WTC11 (cell line): ENCODE measurements around the gene ANO7. TPM values are rescaled to one million over a fixed set of nuclear protein-coding genes. Genes with fewer than 3 reads are reported as not detected.

ENCODE experiments used
- ATAC-seq: fragments of 200-7000 bp; cut with Tn5 transposase; 2 replicates; pipeline ENCODE4 v1.10.0; 2021; ENCODE audit warnings: mild to moderate bottlenecking, moderate library complexity
- CTCF ChIA-PET: fragments of 300-600 bp; sonication (Branson Sonifier 250); formaldehyde crosslinking; loops from one replicate; lab custom pipeline; 2021; ENCODE audit warnings: antibody characterized with exemption; lab: Charles Lee
- POLR2A ChIA-PET: fragments of 350-600 bp; sonication (Branson Sonifier 250); formaldehyde crosslinking; loops from one replicate; lab custom pipeline; 2021; ENCODE audit warnings: antibody characterized with exemption; lab: Charles Lee
- DNase-seq: peaks from one replicate; pipeline ENCODE4 v3.0.0; 2021; ENCODE audit warnings: low spot score
- H3K27ac Mint-ChIP-seq: 2 replicates; pipeline ENCODE4 v1.8.0; 2021; ENCODE audit warnings: mixed read lengths
- H3K27me3 Mint-ChIP-seq: 2 replicates; pipeline ENCODE4 v1.8.0; 2021; ENCODE audit warnings: low read depth, mild to moderate bottlenecking, moderate library complexity, mixed read lengths
- H3K36me3 Mint-ChIP-seq: 2 replicates; pipeline ENCODE4 v1.8.0; 2021; ENCODE audit warnings: mixed read lengths
- H3K4me1 Mint-ChIP-seq: 2 replicates; pipeline ENCODE4 v1.8.0; 2022; ENCODE audit warnings: mixed read lengths
- H3K4me3 Mint-ChIP-seq: 2 replicates; pipeline ENCODE4 v1.8.0; 2021; ENCODE audit warnings: mild to moderate bottlenecking, moderate library complexity, mixed read lengths
- H3K9me3 Mint-ChIP-seq: 2 replicates; pipeline ENCODE4 v1.8.0; 2021; ENCODE audit warnings: mixed read lengths
- AR ChIP-seq: fragments of 250-450 bp; sonication (Bioruptor Pico); IDR thresholded peaks from 2 replicates; pipeline ENCODE4 v1.9.0; 2021; ENCODE audit warnings: mild to moderate bottlenecking
- ATF1 ChIP-seq: sonication (generic); formaldehyde crosslinking; IDR thresholded peaks from 2 replicates; pipeline ENCODE4 v1.8.1; 2023; ENCODE audit warnings: mild to moderate bottlenecking, moderate library complexity, missing genetic modification reagents
- CTCF ChIP-seq: fragments of 200-600 bp; IDR thresholded peaks from 2 replicates; pipeline ENCODE4 v1.8.0; 2022; ENCODE audit warnings: antibody characterized with exemption
- ELF4 ChIP-seq: sonication (generic); formaldehyde crosslinking; IDR thresholded peaks from 2 replicates; pipeline ENCODE4 v1.8.1; 2022; ENCODE audit warnings: low read depth, mild to moderate bottlenecking, moderate library complexity, missing genetic modification reagents
- EMX1 ChIP-seq: fragments of 250-450 bp; sonication (Bioruptor Pico); IDR thresholded peaks from 2 replicates; pipeline ENCODE4 v1.8.0; 2021; ENCODE audit warnings: mild to moderate bottlenecking
- ERG ChIP-seq: fragments of 250-450 bp; sonication (Bioruptor Pico); IDR thresholded peaks from 2 replicates; pipeline ENCODE4 v1.8.0; 2021; ENCODE audit warnings: mild to moderate bottlenecking
- ESRRA ChIP-seq: sonication (generic); formaldehyde crosslinking; IDR thresholded peaks from 2 replicates; pipeline ENCODE4 v1.8.1; 2022; ENCODE audit warnings: mild to moderate bottlenecking, missing genetic modification reagents, borderline replicate concordance
- FOXJ3 ChIP-seq: sonication (generic); formaldehyde crosslinking; IDR thresholded peaks from 2 replicates; pipeline ENCODE4 v1.9.0; 2021; ENCODE audit warnings: missing genetic modification reagents, mild to moderate bottlenecking, borderline replicate concordance
- FOXK1 ChIP-seq: sonication (generic); formaldehyde crosslinking; IDR thresholded peaks from 2 replicates; pipeline ENCODE4 v1.8.0; 2022; ENCODE audit warnings: mild to moderate bottlenecking, moderate library complexity, missing genetic modification reagents
- FOXP4 ChIP-seq: sonication (generic); formaldehyde crosslinking; IDR thresholded peaks from 2 replicates; pipeline ENCODE4 v1.8.0; 2022; ENCODE audit warnings: mild to moderate bottlenecking, missing genetic modification reagents
- HMGXB4 ChIP-seq: sonication (generic); formaldehyde crosslinking; IDR thresholded peaks from 2 replicates; pipeline ENCODE4 v1.8.1; 2023; ENCODE audit warnings: mild to moderate bottlenecking, moderate library complexity, missing genetic modification reagents
- IRF1 ChIP-seq: sonication (generic); formaldehyde crosslinking; IDR thresholded peaks from 2 replicates; pipeline ENCODE4 v1.8.0; 2023; ENCODE audit warnings: missing genetic modification reagents
- MAX ChIP-seq: sonication (generic); formaldehyde crosslinking; IDR thresholded peaks from 2 replicates; pipeline ENCODE4 v1.8.0; 2022; ENCODE audit warnings: mild to moderate bottlenecking, missing genetic modification reagents
- MXD4 ChIP-seq: fragments of 250-450 bp; sonication (Bioruptor Pico); IDR thresholded peaks from 2 replicates; pipeline ENCODE4 v1.8.0; 2021; ENCODE audit warnings: mild to moderate bottlenecking, moderate library complexity, borderline replicate concordance
- NFE2L1 ChIP-seq: sonication (generic); formaldehyde crosslinking; IDR thresholded peaks from 2 replicates; pipeline ENCODE4 v1.8.1; 2023; ENCODE audit warnings: missing genetic modification reagents
- SOX15 ChIP-seq: fragments of 250-450 bp; sonication (Bioruptor Pico); IDR thresholded peaks from 2 replicates; pipeline ENCODE4 v1.9.0; 2021; ENCODE audit warnings: mild to moderate bottlenecking
- TP53 ChIP-seq: sonication (generic); formaldehyde crosslinking; IDR thresholded peaks from 2 replicates; pipeline ENCODE4 v1.8.1; 2023; ENCODE audit warnings: mild to moderate bottlenecking, missing genetic modification reagents
- ZBTB21 ChIP-seq: sonication (generic); formaldehyde crosslinking; IDR thresholded peaks from 2 replicates; pipeline ENCODE4 v1.8.1; 2023; ENCODE audit warnings: mild to moderate bottlenecking, missing genetic modification reagents, borderline replicate concordance
- ZNF263 ChIP-seq: sonication (generic); formaldehyde crosslinking; IDR thresholded peaks from 2 replicates; pipeline ENCODE4 v1.8.1; 2022; ENCODE audit warnings: low read depth, mild to moderate bottlenecking, moderate library complexity, missing genetic modification reagents
- ZNF425 ChIP-seq: fragments of 250-450 bp; sonication (Bioruptor Pico); conservative IDR thresholded peaks from 2 replicates; pipeline ENCODE4 v1.9.0; 2021; ENCODE audit warnings: mild to moderate bottlenecking
- total RNA-seq: library from RNA; stranded (reverse); gene quantifications from 3 replicates; pipeline ENCODE4 v1.2.3, GENCODE V29; 2021

ANO7 gene
- total RNA-seq, 1 experiment from 2014 or later = 8.0 TPM

GRCh38 chr2:241147336-241147735, 41.1 kb upstream of the ANO7 start:
- ChIA-PET POLR2A (no interaction called here), CTCF (interaction anchor here (0.6 kb wide), 1 partner anchor 172 kb away, joined by 3 read pairs; no protein-coding TSS in a partner anchor)
- Mint-ChIP-seq H3K4me1 (peaks cover 26% of the 10 kb centered on the region), H3K27ac (no peak overlapping the region), H3K36me3 (peaks cover 1% of the 10 kb centered on the region), H3K9me3 (no peaks in the 10 kb centered on the region), H3K27me3 (no peaks in the 10 kb centered on the region), H3K4me3 (no peak overlapping the region)
- TF ChIP-seq FOXK1 (CRISPR knock-in tag) = no peak
- ATAC-seq (no peak), DNase-seq (no peak)

- H3K27me3 Mint-ChIP-seq = no peaks in the 10 kb centered on the region
- peak overlapping the region; percentile 93 for H3K4me3 Mint-ChIP-seq
- H3K9me3 Mint-ChIP-seq = no peaks in the 10 kb centered on the region
- no peak for DNase-seq
- no peaks in the 10 kb centered on the region; the same call in 1 of the 2 replicates for H3K36me3 Mint-ChIP-seq
- TF ChIP-seq ERG (CRISPR knock-in tag) (no peak), FOXP4 (CRISPR knock-in tag) (no peak), MAX (no peak), EMX1 (no peak), HMGXB4 (CRISPR knock-in tag) (no peak), ESRRA (CRISPR knock-in tag) (no peak), MXD4 (no peak), ATF1 (no peak), ZNF425 (no peak), TP53 (CRISPR knock-in tag) (no peak), NFE2L1 (CRISPR knock-in tag) (no peak), AR (CRISPR knock-in tag) (no peak), ZNF263 (CRISPR knock-in tag) (no peak), ZBTB21 (CRISPR knock-in tag) (no peak), IRF1 (CRISPR knock-in tag) (no peak), SOX15 (no peak), ELF4 (CRISPR knock-in tag) (no peak), CTCF (no peak), FOXJ3 (no peak)
- POLR2A ChIA-PET = interaction anchor here (1.5 kb wide), 1 partner anchor 46 kb away, joined by 3 read pairs; the partner anchor contains the start of gene MTERF4
- no peak for ATAC-seq
- H3K27ac Mint-ChIP-seq = no peak overlapping the region
- CTCF ChIA-PET = interaction anchor here (1.5 to 3.3 kb wide), 3 partner anchors 70 to 297 kb away, joined by 3 to 21 read pairs (median 5); no protein-coding TSS in a partner anchor
- peaks cover 27% of the 10 kb centered on the region for H3K4me1 Mint-ChIP-seq
These were observed 40.2 kb upstream of the ANO7 start for GRCh38 chr2:241148239-241148638.
